Retina (tissue), 1 donor: ENCODE data around the gene CBARP.
A peak's percentile ranks its signal among the peaks of the same experiment; 100 is the strongest.
"Not testable (repeated sequence)": the region's sequence is repeated elsewhere in the genome, so short reads cannot be mapped to it uniquely, and the experiment has no call there.

Source experiments
- DNase-seq: peaks from one replicate; pipeline ENCODE4 v3.0.0-alpha.2; 2016

The CBARP gene

DNA sequence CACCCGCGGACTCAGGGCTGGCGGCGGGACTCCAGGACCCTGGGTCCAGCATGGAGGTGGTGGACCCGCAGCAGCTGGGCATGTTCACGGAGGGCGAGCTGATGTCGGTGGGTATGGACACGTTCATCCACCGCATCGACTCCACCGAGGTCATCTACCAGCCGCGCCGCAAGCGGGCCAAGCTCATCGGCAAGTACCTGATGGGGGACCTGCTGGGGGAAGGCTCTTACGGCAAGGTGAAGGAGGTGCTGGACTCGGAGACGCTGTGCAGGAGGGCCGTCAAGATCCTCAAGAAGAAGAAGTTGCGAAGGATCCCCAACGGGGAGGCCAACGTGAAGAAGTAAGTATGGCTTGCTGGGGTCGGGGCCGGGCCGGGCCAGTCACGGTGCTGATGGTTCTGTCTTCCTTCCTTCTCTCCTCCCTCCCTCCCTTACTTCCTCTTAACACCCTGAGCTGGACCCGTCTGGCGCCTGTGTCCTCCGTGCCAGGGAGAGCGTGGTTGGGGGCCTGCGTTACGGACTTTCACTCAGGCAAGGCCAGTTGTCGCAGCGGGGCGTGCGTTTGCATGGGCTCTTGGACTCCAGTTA is 30.8 kb downstream of the CBARP start:
- DNase-seq: peak; percentile 62

DNA sequence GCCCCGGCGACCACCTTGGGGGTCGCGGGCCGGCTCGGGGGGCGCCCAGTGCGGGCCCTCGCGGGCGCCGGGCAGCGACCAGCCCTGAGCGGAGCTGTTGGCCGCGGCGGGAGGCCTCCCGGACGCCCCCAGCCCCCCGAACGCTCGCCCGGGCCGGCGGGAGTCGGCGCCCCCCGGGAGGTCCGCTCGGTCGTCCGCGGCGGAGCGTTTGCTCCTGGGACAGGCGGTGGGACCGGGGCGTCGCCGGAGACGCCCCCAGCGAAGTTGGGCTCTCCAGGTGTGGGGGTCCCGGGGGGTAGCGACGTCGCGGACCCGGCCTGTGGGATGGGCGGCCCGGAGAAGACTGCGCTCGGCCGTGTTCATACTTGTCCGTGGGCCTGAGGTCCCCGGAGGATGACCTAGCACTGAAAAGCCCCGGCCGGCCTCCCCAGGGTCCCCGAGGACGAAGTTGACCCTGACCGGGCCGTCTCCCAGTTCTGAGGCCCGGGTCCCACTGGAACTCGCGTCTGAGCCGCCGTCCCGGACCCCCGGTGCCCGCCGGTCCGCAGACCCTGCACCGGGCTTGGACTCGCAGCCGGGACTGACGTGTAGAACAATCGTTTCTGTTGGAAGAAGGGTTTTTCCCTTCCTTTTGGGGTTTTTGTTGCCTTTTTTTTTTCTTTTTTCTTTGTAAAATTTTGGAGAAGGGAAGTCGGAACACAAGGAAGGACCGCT is 31.5 kb downstream of the CBARP start:
- peak; percentile 66 for DNase-seq

DNA sequence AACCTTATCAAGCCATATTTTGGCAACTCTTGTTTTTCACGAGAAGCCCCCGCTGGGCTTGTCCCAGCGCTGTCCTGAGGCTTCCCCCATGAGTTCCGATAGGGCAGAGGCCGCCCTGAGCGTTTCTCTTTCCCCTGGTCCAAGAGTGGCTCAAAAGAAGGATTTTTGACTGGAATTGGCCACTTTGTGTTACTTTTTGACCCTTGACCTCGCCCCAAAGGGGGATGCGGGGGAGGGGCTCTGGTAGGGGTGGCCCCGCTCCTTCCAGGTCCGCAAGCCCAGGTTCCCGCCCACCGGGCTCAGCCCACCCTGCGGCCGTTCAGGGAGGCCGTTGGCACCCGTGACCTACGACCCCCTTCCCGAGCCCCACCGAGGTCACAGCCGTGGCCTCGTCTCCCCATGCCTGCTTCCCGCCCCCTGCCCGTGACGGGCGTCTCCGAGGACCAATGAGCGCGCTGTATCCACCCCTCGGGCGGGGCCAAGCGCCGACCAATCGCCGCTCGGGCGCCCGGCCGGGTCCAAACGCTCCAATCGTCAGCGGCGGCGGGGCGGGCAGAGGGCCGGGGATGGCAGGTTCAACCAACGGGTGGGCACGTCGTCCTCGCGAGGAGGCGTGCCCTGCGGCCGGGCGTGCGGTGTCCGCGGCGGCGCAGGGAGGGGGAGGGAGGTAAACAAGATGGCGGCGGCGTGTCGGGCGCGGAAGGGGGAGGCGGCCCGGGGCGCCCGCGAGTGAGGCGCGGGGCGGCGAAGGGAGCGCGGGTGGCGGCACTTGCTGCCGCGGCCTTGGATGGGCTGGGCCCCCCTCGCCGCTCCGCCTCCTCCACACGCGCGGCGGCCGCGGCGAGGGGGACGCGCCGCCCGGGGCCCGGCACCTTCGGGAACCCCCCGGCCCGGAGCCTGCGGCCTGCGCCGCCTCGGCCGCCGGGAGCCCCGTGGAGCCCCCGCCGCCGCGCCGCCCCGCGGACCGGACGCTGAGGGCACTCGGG is 32.4 kb downstream of the CBARP start, which contains the start of gene STK11:
Gene STK11, plus strand, starts transcription at position 665 of the 986 bp plus-strand sequence. CDS start 1,136 bp downstream, outside the sequence.
- DNase-seq: peak; percentile 98

DNA sequence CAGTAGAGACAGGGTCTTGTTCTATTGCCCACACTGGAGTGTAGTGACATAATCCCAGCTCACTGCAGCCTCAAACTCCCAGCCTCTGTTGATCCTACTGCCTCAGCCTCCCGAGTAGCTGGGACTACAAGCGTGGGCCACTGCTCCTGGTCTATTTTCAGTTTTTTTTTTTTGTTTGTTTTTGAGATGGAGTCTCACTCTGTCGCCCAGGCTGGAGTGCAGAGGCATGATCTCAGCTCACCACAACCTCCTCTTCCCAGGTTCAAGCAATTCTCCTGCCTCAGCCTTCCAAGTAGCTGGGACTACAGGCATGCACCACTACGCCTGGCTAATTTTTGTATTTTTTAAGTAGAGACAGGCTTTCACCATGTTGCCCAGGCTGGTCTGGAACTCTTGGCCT is 37.2 kb downstream of the CBARP start:
- DNase-seq: not testable (repeated sequence)

DNA sequence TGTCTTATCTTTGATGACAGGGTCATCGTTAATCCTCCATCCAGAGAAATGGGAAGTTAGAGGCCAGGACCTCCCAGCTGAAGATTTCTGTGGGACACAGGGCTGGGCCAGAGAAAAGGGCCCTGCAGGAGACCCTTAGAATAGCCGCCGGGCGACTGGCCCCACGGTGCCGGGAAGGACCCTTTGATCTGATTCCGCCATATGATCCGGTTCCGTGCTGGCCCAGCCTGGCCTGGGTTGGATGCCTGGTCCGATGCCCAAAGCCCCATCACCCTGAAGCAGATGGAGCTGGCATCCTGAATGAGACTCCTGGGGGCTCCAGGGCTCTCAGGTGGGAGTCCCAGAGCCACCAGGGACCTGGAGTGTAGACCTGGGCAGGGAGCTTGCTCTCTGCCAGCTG is 38.3 kb downstream of the CBARP start:
- DNase-seq: no peak

DNA sequence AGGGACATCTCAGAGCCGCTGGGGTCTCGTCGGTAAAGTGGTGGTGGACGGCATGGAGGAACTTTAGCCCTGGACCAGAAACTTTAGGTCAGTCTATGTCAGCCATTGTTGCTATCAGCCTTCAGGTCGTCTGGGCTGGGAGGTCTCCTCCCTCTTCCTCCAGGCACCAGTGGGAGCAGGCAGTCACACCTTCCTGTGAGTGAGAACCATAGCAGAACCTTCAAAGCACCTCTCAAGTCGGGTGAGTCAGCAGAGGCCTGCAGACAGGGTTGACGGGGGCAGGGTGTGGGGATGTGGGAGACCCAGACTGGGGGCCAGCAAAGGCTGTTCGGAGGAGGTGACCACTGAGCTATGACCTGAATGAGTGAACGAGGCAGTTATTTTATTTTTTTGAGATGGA is 48.4 kb downstream of the CBARP start:
- DNase-seq: no peak

DNA sequence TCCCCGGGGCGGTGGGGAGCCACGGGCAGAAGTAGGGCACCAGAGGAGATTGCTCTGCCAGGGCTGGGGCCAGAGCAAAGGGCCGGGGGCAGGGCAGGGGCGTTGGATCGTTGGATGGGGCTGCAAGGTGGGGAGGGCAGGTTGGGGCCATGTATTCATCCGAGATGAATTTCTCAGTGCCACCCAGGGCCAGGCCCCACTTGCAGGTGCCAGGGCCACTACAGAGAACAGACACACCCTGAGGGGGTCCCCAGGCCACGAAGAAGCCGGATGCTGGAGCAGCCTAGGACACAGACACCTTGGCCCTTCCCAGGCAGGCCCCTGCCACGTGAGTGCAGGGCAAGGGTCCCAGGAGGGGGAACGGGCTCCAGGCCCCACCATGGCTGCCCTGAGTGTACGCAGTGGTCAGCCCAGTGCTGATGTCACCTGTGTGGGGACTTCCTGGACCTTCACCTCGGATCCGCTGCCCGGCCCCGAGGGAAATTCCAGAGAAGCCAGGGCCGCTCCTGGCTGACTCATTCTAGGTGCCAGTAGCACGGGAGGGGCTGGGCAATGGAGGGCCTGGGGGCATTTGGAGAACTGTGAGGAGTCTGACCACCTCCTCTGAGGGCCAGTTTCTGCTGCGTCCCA is 54.1 kb downstream of the CBARP start:
- DNase-seq: no peak

DNA sequence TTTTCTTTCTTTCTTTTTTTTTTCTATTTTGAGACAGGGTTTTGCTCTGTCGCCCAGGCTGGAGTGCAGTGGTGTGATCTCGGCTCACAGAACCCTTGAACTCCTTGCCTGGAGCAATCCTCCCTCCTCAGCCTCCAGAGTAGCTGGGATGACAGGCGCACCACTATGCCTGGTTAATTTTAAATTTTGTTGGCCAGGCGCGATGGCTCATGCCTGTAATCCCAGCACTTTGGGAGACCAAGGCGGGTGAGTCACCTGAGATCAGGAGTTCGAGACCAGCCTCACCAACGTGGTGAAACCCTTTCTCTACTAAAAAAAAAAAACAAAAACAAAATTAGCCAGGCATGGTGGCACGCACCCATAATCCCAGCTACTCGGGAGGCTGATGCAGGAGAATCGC is 55.1 kb downstream of the CBARP start:
- no peak for DNase-seq

DNA sequence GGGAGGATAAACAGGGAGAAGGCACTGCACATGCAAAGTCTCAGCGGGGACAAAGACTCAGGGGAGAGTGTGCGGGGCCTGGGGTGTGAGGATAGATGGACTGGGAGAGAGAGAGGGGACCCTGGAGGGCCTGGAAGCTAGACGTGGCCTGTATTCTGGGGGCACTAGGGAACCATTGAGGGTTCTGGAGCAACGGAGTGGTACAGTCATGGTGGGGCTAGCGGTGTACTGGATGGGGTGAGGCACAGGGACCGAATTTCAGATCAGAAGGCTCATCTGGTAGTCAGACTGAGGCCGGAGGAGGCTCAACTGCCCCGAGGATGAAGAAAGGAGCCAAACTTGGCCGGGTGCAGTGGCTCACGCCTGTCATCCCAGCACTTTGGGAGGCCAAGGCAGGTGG is 55.7 kb downstream of the CBARP start:
- DNase-seq: no peak

DNA sequence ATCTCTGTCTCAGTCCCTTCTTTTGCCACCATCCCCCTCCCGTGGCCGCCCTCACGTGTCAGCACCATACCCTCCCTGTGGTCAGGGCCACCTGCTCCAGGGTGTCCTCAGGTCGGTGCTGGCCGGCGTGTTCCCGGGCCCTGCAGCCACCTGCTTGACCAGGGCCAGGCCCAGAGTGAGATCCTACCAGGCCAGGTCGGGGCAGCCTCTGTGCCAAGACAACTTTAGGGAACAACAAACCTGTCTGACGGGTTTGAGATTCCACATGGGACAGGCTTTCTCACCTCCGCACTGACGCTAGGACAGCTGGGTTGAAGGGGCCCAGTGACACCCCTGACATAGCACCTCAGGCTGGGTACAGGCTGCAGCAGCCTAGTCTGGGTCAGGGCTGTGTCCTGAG is 56.2 kb downstream of the CBARP start:
- no peak for DNase-seq
